HEK293T (cell line): ENCODE data around the gene OPRM1.

ENCODE experiments used
- ARNT ChIP-seq: fragments of 450-650 bp; IDR thresholded peaks from 2 replicates; pipeline ENCODE4 v1.6.1; 2017; ENCODE audit warnings: mild to moderate bottlenecking
- BHLHE40 ChIP-seq: fragments of 450-650 bp; IDR thresholded peaks from 2 replicates; pipeline ENCODE4 v1.6.1; 2016; ENCODE audit warnings: mild to moderate bottlenecking, moderate library complexity, borderline replicate concordance
- FOXA1 ChIP-seq: fragments of 450-650 bp; IDR thresholded peaks from 2 replicates; pipeline ENCODE4 v1.6.1; 2016; ENCODE audit warnings: mild to moderate bottlenecking
- SP1 ChIP-seq: fragments of 450-650 bp; IDR thresholded peaks from 2 replicates; pipeline ENCODE4 v1.6.1; 2017

DNA sequence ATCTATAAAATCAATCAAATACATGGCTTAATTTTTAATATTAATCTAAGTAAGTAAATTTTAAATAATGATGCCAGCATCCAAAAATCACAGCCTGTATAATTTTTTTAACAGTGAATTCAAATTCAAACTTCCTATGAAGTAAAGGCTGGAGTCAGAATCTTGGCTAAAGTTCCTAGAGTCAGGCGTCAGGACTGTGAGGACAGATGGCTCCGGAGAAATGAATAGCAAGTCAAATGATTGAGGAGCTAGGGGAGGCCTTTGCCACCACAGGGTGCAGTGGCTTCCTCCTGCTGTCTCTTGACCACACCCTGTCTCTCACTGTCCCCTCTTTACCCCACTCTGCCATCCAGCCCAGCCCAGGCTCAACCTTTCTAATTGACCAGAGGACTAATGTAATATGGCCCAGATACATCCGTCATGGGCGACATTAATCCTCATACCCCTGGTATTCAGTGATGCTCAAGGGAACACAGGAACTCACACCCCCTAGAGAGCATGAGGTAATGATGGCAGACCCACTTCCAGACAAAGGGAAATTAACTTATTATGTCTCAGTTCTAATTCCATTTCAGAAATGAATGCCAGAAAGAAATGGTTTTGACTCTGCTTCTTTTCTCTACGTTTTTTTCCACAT, 53.4 kb downstream of the OPRM1 start:
- no peak for TF ChIP-seq FOXA1
- no peak for TF ChIP-seq SP1
- TF ChIP-seq BHLHE40, result no peak
- TF ChIP-seq ARNT, result no peak
